K562 treated with DMSO at 1 percent for 4 hours (cell line): ENCODE data around the gene TMEM204. TPM values are rescaled to one million over a fixed set of nuclear protein-coding genes. Genes with fewer than 3 reads are reported as not detected.

Experiments used
- total RNA-seq: library from RNA; unstranded; fragments of 300-600 nt; gene quantifications from 2 replicates; pipeline ENCODE4 v1.2.3, GENCODE V29; 2022; ENCODE audit not compliant: insufficient read depth

Gene TMEM204
- total RNA-seq, result not detected in 2 replicates

DNA sequence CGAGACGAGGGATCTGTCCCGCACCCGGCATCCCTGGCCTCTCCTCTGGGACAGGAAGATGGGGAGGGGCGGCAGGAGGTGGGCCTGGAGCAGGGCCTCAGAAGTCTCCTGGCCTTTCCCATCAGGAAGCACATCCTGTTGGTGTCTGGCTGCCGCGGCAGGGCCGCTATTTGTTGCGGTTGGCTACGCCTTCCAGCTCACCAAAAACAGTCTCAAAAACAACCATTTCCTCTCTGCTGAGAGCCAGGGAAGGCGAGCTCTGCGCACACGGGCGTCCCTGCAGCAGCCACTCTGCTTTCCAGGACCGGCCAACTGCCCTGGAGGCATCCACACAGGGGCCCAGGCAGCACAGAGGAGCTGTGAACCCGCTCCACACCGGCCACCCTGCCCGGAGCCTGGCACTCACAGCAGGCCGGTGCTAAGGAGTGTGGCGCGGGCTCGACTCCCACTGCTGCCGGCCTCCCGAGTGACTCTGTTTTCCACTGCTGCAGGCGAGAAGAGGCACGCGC, at the start of gene TMEM204:
Gene TMEM204, plus strand, starts transcription at position 224 of the 509 bp plus-strand sequence. CDS start 610 bp downstream, outside the sequence.

DNA sequence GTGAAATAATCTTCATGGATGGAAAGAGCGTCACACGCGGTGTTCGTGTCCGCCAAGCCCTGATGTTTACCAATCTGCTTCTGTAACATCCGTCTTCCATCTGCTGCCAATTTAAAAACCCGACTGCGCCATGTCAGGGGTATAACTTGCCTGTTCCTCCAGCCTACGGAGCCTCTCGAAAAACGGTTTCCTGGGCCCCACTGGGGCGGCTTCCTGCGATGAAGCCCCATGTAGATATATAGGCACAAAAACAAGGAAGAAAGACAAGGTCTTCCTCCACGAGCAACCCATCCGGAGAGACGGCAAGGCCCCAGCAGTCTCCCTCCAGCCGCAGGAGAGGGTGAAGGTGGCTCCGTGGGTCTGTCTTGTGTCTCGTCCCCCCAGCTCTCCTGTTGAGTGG, 44.8 kb upstream of the TMEM204 start, which contains the start of gene PTX4:
Gene PTX4, minus strand, starts transcription at position 326 of the 400 bp plus-strand sequence. Its CDS starts 35 bp downstream, at position 291.

DNA sequence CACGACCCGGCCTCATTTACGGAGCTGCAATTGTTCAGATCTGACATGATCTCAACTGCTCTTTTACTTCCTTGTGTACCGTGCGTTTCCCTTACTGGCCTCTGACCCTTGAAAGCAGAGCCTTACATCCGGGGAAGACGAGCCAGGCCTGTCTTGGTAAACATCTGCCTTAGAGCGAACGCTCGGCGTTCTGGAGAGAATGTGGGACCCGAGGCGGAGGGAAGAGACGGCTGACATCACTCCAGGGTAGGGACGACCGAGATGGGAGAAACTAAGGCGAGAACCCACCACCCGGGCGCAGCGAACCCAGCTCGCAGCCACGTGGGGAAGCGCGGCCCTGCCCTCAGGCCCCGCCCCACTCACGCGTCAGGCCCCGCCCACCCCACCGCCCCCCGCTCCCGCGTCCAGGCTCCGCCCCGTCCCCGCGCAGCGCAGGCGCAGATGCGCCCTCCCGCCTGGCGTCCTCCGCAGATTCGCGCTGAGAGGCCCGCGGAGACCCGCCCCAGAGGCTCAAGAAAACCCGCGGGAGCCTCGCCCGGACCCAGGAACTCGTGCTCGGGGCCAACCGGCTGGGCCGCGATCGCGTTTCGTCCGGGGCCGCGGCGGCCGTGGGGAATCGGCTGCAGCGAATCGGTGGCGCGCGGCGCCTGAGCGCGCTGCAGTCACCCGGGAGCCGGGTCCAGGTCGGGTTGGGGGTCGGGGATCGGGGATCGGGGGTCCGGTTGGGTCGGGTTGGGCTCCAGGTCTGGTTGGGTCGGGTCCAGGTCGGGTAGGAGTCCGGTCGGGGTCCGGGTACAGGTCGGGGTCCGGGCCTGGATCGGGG, 40.3 kb upstream of the TMEM204 start, which contains the start of gene TELO2:
Gene TELO2, plus strand, starts transcription at position 438 of the 823 bp plus-strand sequence. CDS start 922 bp downstream, outside the sequence.

Other genes with a start within 250 kb of the TMEM204 start
- 70.3 and 70.7 TPM in 2 replicates for gene UBE2I, start 224.0 kb upstream of the TMEM204 start, total RNA-seq
- 7.1 and 9.3 TPM in 2 replicates for gene BAIAP3, start 200.0 kb upstream of the TMEM204 start, total RNA-seq
- gene TSR3, start 181.8 kb upstream of the TMEM204 start, total RNA-seq, result 58.6 and 74.0 TPM in 2 replicates
- 25.5 and 25.7 TPM in 2 replicates for gene GNPTG, start 181.7 kb upstream of the TMEM204 start, total RNA-seq
- gene UNKL, start 119.0 kb upstream of the TMEM204 start, total RNA-seq, result 23.3 and 28.4 TPM in 2 replicates
- 20.7 TPM in 2 replicates for gene UQCC4, start 112.9 kb upstream of the TMEM204 start, total RNA-seq
- not detected in 2 replicates for gene PERCC1, start 102.6 kb upstream of the TMEM204 start, total RNA-seq
- 0.69 TPM in 1 of 2 replicates, not detected in the other for gene CCDC154, start 89.1 kb upstream of the TMEM204 start, total RNA-seq
- 145 and 149 TPM in 2 replicates for gene CLCN7, start 58.6 kb upstream of the TMEM204 start, total RNA-seq
- not detected in 2 replicates for gene PTX4, start 44.7 kb upstream of the TMEM204 start, total RNA-seq
- gene TELO2, start 40.3 kb upstream of the TMEM204 start, total RNA-seq, result 40.1 and 48.0 TPM in 2 replicates
- 7.6 and 7.7 TPM in 2 replicates for gene IFT140, start 78.4 kb downstream of the TMEM204 start, total RNA-seq
- 9.3 and 14.1 TPM in 2 replicates for gene CRAMP1, start 78.7 kb downstream of the TMEM204 start, total RNA-seq
- gene JPT2, start 144.6 kb downstream of the TMEM204 start, total RNA-seq, result 45.2 and 46.3 TPM in 2 replicates
- 33.8 and 40.6 TPM in 2 replicates for gene MAPK8IP3, start 172.5 kb downstream of the TMEM204 start, total RNA-seq
- gene NME3, start 237.9 kb downstream of the TMEM204 start, total RNA-seq, result 64.2 and 84.8 TPM in 2 replicates
- gene EME2, start 239.1 kb downstream of the TMEM204 start, total RNA-seq, result 5.9 and 6.2 TPM in 2 replicates
- gene MRPS34, start 239.5 kb downstream of the TMEM204 start, total RNA-seq, result 233 and 260 TPM in 2 replicates
- 61.7 and 72.9 TPM in 2 replicates for gene SPSB3, start 248.9 kb downstream of the TMEM204 start, total RNA-seq
- 116 and 132 TPM in 2 replicates for gene NUBP2, start 249.3 kb downstream of the TMEM204 start, total RNA-seq